Activated CD4-positive, alpha-beta T cell treated with anti-CD3 and anti-CD28 coated beads, Interleukin-2, Interleukin-6, amounts not matched to agents 100 ng/mL and 50 ng/mL, durations not matched to agents 16 hours and 8 hours (primary cell): ENCODE results near the gene FIG4.
"Not testable (repeated sequence)": the region's sequence is repeated elsewhere in the genome, so short reads cannot be mapped to it uniquely, and the experiment has no call there.

Source experiments
- DNase-seq: peaks from one replicate; pipeline ENCODE4 v3.0.0-alpha.2; 2020

The FIG4 gene

GRCh38 chr6:109864050-109864449 is 173.0 kb downstream of the FIG4 start:
- no peak for DNase-seq

- no peak for DNase-seq
These were observed 174.9 kb downstream of the FIG4 start for GRCh38 chr6:109865968-109866367.

DNA sequence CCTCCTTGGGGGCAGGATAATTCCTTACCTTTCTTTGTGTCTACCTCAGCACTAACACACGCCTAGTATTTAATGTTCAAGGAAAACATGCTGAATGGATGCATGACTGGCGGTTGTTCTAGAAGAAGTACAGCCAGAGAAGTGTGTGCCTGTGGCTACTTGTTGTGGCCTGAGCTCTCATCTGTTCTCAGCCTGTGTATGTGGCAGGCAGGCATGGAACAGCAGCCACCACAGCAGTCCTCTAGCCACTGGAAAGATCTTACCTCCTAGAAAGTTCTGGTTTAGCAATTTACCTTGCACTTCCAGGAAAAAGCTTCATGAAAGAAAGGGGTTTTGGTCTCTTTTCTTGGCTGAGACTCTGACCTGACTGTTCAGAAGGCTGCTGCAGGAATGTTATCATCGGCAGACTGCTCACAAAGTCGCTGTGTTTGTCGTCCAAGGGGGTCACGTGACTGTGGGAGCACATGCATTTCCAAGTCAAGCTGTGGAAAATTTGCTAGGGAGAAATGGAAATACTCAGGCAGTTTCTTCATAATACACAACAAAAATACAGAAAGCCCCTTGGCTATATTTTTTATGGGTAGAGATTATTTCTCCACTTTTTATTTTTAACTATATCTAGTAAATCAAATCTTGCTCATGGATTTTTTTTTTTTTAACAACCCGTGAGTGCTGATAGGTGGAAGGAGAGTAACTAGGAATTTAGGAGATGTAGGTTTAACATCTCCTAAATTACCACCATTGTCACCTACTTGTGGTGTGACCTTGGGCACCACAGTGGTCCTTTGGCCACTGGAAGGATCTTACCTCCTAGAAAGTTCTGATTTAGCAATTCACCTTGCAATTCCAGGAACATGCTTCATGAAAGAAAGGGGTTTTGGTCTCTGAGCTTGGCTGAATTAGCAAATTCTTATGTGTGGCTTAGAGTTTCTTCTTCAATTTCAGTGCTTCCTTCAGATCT is 176.2 kb downstream of the FIG4 start:
- DNase-seq: no peak

GRCh38 chr6:109867970-109868358 is 176.9 kb downstream of the FIG4 start:
- no peak for DNase-seq

DNA sequence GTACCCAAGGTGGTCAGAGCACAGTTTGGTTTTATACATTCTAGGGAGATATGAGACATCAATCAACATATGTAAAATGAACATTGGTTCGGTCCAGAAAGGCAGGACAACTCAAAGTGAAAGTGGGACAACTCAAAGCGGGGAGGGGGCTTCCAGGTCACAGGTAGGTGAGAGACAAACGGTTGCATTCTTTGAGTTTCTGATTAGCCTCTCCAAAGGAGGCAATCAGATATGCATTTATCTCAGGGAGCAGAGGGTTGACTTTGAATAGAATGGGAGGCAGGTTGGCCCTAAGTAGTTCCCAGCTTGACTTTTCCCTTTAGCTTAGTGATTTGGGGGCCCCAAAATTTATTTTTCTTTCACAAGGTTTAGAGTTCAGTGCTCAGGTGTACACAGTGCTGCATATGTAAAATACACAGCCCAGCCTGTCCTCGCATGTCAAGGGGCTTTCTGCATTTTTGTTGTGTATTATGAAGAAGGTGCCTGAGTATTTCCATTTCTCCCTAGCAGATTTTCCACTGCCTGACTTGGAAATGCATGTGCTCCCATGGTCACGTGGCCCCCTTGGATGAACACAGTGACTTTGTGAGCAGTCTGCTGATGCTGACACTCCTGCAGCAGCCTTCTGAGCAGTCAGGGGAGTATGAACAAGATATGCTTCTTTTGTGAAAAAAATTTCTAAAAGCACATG is 178.4 kb downstream of the FIG4 start:
- not testable (repeated sequence) for DNase-seq

- DNase-seq: no peak
These were observed 179.0 kb downstream of the FIG4 start for GRCh38 chr6:109870089-109870410.

GRCh38 chr6:109872549-109872948 is 181.5 kb downstream of the FIG4 start:
- DNase-seq: no peak

GRCh38 chr6:109872968-109873545 is 182.0 kb downstream of the FIG4 start:
- no peak for DNase-seq

GRCh38 chr6:109874086-109874485 is 183.0 kb downstream of the FIG4 start:
- no peak for DNase-seq

DNA sequence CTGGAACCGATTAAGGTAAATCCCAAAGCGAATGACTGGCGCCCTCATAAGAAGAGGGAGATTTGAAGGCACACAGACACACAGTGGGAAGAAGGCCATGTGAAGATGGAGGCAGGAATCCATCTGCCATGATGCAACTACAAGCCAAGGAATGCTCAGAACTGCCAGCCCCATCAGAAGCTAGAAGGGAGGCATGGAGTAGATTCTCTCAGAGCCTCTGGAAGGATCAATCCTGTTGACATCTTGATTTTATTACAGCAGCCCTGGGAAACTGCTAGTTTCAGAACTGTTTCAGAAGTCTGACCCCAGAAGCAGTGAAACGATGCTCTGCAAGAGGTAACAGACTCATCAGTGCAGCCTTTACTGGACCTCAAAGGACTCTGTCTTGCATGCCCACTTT is 183.5 kb downstream of the FIG4 start:
- DNase-seq: no peak
